Cardiac fibroblast (primary cell): ENCODE results near the gene HOXC6.

Experiments
- DNase-seq, 2 donors: peaks; one replicate each; pipeline versions ENCODE4 v3.0.0 to v3.0.0-alpha.2; 2010; ENCODE audit warnings: low read depth in 2 of 2
- H3K4me3 ChIP-seq, 2 donors: replicated peaks in 1 of 2; 1 replicate in 1 of 2; 2 replicates in 1 of 2; pipeline ENCODE4 v1.5.1; 2011; ENCODE audit warnings: low read depth in 2 of 2, low read length in 2 of 2, mild to moderate bottlenecking in 2 of 2, moderate library complexity in 1 of 2
- TF ChIP-seq, protein P1 (sequence below): IDR thresholded peaks from one replicate; pipeline ENCODE4 v1.5.1; 2011; ENCODE audit warnings: low read depth, mild to moderate bottlenecking, low read length, inconsistent platforms

HOXC6 gene

DNA sequence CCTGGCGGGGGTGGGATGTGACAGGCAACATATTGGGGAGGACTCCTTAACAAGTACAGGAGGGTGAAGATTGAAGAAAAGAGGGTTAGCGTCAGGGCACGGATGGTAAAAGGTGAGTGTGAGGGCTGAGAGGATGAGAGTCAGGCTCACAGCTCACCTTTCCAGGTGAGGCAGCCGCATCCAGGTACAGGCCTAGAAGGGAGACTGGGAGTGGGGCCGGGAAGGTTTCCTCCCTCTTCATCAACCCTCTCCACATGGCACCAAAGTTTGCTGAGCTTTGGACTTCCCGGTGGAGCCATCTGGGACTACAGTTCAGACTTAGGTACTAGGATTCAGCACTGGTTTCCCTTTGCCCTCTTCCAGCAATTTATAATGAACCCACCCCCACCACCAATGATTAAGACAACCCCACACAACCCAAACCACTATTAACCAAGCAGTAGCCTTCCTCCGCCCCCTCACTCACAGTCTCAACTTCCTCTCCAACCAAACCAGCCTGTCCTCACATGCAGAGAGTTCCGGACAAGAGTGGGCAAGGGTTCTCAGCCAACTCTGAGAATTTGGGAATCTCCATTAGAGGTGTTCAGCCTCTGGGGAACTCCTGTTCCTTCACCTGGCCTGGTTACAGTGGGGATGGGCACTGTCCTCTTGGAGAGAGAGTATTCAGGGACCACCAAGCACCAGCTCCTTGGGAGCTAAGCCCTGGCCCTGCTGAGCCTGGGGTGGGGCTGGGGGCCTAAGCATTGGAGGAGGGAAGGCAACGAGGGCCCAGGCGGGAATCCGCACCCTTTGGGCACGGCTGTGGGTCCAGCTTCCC is 23.0 kb downstream of the HOXC6 start:
- no peak overlapping the region for H3K4me3 ChIP-seq
- no peak for DNase-seq
- TF ChIP-seq, protein P1, sequence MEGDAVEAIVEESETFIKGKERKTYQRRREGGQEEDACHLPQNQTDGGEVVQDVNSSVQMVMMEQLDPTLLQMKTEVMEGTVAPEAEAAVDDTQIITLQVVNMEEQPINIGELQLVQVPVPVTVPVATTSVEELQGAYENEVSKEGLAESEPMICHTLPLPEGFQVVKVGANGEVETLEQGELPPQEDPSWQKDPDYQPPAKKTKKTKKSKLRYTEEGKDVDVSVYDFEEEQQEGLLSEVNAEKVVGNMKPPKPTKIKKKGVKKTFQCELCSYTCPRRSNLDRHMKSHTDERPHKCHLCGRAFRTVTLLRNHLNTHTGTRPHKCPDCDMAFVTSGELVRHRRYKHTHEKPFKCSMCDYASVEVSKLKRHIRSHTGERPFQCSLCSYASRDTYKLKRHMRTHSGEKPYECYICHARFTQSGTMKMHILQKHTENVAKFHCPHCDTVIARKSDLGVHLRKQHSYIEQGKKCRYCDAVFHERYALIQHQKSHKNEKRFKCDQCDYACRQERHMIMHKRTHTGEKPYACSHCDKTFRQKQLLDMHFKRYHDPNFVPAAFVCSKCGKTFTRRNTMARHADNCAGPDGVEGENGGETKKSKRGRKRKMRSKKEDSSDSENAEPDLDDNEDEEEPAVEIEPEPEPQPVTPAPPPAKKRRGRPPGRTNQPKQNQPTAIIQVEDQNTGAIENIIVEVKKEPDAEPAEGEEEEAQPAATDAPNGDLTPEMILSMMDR: no peak

- H3K4me3 ChIP-seq: no peak overlapping the region
- DNase-seq: no peak
- TF ChIP-seq, protein P1: no peak
Observed at GRCh38 chr12:54051874-54052437, 23.7 kb downstream of the HOXC6 start.

DNA sequence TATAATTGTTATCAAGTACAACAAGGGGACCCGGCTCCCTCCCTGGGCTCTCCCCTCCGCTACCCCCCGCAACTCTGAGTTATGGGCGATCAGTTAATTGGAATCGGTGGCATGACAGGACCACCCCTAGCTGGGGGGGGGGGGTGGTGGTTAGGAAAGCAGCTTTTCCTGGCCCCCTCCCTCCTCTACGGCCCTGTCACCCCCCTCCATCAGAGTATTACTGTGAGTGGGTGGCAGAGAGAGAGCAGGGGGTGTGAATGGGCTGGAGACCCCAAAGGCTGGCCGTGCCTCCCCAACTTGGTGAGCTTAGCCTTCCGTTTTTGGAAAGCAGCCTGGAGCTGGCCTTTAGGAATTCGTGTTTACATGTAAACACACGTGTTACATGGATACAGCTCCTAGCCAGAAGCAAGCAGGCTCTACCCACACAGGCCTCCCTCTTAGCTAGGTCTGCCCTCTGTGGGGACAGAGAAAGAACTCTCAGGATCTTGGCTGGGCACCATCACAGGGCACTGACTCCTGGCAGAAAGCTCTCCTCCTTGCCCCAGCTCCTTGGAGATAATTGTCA is 24.3 kb downstream of the HOXC6 start:
- TF ChIP-seq, protein P1: no peak
- no peak overlapping the region for H3K4me3 ChIP-seq

DNA sequence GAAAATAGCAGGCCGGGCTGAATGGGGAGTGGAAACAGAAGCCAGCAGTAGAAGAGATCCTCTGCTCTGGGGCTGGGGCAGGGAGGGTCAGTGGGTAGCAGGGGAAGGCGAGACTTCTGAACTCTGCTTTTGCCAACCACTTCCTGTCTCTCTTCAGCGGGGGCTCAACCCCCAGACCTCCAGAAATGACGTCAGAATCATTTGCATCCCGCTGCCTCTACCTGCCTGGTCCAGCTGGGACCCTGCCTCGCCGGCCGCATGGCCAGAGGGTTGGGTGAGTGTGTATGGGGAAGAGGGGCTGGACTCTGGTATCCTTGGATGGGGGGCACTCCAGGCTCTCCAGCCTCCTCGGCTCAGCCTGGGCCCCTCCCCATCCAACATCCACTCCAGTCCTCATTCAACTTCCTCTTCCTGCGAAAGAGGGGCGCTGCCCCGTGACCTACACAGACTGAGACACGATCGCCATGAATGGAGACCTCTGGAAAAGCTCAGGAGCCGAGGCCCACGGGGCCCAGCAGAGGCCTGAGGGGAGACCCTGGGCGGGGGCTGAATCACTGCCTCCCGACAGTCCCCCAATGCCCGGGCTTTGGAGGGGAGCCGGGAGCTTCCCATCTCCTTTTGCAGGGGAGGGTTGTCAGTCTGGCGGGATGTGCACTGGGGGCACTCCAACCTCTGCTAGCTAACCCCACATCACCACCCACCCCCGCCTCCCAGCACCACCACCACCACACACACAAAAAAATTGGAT is 24.9 kb downstream of the HOXC6 start:
- peak overlapping the region; percentile 30 to 40 for H3K4me3 ChIP-seq
- no peak for DNase-seq
- TF ChIP-seq, protein P1: no peak

More for the DNA sequence above, 24.3 kb downstream of the HOXC6 start:
- no peak for DNase-seq

DNA sequence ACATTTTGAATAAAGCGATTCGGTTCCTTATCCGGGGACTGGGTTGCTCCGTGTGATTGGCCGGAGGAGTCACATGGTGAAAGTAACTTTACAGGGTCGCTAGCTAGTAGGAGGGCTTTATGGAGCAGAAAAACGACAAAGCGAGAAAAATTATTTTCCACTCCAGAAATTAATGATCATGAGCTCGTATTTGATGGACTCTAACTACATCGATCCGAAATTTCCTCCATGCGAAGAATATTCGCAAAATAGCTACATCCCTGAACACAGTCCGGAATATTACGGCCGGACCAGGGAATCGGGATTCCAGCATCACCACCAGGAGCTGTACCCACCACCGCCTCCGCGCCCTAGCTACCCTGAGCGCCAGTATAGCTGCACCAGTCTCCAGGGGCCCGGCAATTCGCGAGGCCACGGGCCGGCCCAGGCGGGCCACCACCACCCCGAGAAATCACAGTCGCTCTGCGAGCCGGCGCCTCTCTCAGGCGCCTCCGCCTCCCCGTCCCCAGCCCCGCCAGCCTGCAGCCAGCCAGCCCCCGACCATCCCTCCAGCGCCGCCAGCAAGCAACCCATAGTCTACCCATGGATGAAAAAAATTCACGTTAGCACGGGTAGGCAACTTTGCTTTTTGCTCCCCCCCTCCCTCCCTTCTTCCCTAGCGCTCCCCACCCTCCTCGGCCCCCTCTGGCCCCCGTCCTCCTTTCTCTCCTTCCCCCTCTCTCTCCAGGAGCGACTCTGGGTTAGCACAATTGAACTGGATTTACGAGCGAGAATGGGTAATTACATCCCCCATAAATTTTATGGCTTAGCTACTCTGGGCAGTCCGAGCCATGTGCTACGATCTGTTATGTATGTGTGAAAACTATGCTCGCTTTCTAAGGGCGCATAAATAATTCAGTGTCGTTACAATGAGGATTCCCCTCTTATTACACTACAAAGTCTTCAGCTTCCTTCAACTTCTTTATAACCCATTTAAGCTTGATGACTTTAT is 25.8 kb downstream of the HOXC6 start, which contains the start of gene HOXC4:
TSS of gene HOXC4 (plus strand) at position 85 of the 991 bp plus-strand sequence. CDS start at position 173, 88 bp downstream.
- no peak for DNase-seq
- TF ChIP-seq, protein P1: no peak
- H3K4me3 ChIP-seq: peak within 1 kb of the TSS; percentile 34 to 40
